ENCODE data around the gene SPDYE6.

DNA sequence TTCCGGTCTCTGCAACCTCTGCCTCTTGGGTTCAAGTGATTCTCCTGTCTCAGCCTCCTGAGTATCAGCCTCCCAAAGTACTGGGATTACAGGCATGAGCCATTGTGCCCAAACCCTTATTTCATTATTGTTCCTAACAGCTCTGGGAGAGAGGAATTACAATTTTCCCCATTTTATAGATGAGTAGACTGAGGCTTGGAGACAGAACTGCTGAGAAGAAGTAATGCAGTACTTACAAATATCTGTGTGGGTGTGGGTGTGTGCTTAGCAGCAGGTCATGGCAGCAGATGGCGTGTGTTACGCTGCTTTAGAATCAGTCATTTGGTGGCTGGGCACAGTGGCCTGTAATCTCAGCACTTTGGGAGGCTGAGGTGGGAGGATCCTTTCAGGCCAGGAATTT lies 47.3 kb upstream of the SPDYE6 start:
- TF ChIP-seq, protein P1, sequence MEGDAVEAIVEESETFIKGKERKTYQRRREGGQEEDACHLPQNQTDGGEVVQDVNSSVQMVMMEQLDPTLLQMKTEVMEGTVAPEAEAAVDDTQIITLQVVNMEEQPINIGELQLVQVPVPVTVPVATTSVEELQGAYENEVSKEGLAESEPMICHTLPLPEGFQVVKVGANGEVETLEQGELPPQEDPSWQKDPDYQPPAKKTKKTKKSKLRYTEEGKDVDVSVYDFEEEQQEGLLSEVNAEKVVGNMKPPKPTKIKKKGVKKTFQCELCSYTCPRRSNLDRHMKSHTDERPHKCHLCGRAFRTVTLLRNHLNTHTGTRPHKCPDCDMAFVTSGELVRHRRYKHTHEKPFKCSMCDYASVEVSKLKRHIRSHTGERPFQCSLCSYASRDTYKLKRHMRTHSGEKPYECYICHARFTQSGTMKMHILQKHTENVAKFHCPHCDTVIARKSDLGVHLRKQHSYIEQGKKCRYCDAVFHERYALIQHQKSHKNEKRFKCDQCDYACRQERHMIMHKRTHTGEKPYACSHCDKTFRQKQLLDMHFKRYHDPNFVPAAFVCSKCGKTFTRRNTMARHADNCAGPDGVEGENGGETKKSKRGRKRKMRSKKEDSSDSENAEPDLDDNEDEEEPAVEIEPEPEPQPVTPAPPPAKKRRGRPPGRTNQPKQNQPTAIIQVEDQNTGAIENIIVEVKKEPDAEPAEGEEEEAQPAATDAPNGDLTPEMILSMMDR (IDR thresholded peaks at IDR 0.05), result no peak
- no peak for TF ChIP-seq POLR2A (IDR thresholded peaks at IDR 0.05)

Data from thyroid gland (tissue), 4 donors.